Ishikawa (cell line): ENCODE results near the gene SOX6.

Source experiments
- CEBPB ChIP-seq: IDR thresholded peaks from 2 replicates; pipeline ENCODE4 v1.6.1; 2012
- EP300 ChIP-seq: IDR thresholded peaks from 2 replicates; pipeline ENCODE4 v1.6.1; 2012; ENCODE audit warnings: borderline replicate concordance
- FOXM1 ChIP-seq: IDR thresholded peaks from 2 replicates; pipeline ENCODE4 v1.6.1; 2012; ENCODE audit warnings: low read depth, borderline replicate concordance
- MAX ChIP-seq: IDR thresholded peaks from 2 replicates; pipeline ENCODE4 v1.6.1; 2012
- NFIC ChIP-seq: IDR thresholded peaks from 2 replicates; pipeline ENCODE4 v1.6.1; 2012
- REST ChIP-seq: IDR thresholded peaks from 2 replicates; pipeline ENCODE4 v1.6.1; 2012; ENCODE audit warnings: low read depth, mild to moderate bottlenecking
- TAF1 ChIP-seq: IDR thresholded peaks from 2 replicates; pipeline ENCODE4 v1.6.1; 2012; ENCODE audit warnings: low read depth, mild to moderate bottlenecking
- TCF12 ChIP-seq: IDR thresholded peaks from 2 replicates; pipeline ENCODE4 v1.6.1; 2012; ENCODE audit warnings: low read depth
- TEAD4 ChIP-seq: IDR thresholded peaks from 2 replicates; pipeline ENCODE4 v1.6.1; 2012
- YY1 ChIP-seq: IDR thresholded peaks from 2 replicates; pipeline ENCODE4 v1.6.1; 2012; ENCODE audit warnings: low read depth
- ZBTB7A ChIP-seq: IDR thresholded peaks from 2 replicates; pipeline ENCODE4 v1.6.1; 2012; ENCODE audit warnings: low read depth

GRCh38 chr11:15965562-15966250 is 390.6 kb downstream of the SOX6 start:
- TF ChIP-seq YY1 (no peak), MAX (no peak), EP300 (no peak), TAF1 (no peak), NFIC (no peak), REST (no peak), FOXM1 (no peak), ZBTB7A (no peak), CEBPB (no peak), TCF12 (no peak), TEAD4 (no peak)
